ENCODE measurements around the gene RAP2C.
"Not testable (repeated sequence)": the region's sequence is repeated elsewhere in the genome, so short reads cannot be mapped to it uniquely, and the experiment has no call there.

DNA sequence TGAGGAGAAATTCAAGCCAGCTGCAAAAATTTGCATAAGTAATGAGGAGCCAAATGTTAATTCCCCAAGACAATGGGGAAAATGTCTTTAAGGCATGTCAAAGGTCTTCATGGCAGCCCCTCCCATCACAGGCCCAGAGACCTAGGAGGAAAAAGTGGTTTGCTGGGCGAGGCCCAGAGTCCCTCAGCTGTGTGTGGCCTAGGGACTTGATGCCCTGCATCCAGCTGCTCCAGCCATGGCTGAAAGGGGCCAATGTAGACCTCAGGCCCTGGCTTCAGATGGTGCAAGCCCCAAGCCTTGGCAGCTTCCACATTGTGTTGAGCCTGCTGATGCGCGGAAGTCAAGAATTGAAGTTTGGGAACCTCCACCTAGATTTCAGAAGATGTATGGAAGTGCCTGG lies 56.2 kb downstream of the RAP2C start:
- TF ChIP-seq, protein P1, sequence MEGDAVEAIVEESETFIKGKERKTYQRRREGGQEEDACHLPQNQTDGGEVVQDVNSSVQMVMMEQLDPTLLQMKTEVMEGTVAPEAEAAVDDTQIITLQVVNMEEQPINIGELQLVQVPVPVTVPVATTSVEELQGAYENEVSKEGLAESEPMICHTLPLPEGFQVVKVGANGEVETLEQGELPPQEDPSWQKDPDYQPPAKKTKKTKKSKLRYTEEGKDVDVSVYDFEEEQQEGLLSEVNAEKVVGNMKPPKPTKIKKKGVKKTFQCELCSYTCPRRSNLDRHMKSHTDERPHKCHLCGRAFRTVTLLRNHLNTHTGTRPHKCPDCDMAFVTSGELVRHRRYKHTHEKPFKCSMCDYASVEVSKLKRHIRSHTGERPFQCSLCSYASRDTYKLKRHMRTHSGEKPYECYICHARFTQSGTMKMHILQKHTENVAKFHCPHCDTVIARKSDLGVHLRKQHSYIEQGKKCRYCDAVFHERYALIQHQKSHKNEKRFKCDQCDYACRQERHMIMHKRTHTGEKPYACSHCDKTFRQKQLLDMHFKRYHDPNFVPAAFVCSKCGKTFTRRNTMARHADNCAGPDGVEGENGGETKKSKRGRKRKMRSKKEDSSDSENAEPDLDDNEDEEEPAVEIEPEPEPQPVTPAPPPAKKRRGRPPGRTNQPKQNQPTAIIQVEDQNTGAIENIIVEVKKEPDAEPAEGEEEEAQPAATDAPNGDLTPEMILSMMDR (IDR thresholded peaks at IDR 0.05), result not testable (repeated sequence)
- TF ChIP-seq EP300, POLR2AphosphoS5, POLR2A (IDR thresholded peaks at IDR 0.05): not testable (repeated sequence)

Data from suprapubic skin (tissue), 4 donors.